ENCODE data around the gene RASIP1.
"Not testable (repeated sequence)": the region's sequence is repeated elsewhere in the genome, so short reads cannot be mapped to it uniquely, and the experiment has no call there.

Gene RASIP1

GRCh38 chr19:48687776-48688175 lies 52.6 kb downstream of the RASIP1 start:
- no peak overlapping the region for H3K4me3 ChIP-seq (ENCODE audit: low read length)
- TF ChIP-seq ZNF274 (IDR thresholded peaks at IDR 0.05; ENCODE audit: low read depth, low read length) = no peak

DNA sequence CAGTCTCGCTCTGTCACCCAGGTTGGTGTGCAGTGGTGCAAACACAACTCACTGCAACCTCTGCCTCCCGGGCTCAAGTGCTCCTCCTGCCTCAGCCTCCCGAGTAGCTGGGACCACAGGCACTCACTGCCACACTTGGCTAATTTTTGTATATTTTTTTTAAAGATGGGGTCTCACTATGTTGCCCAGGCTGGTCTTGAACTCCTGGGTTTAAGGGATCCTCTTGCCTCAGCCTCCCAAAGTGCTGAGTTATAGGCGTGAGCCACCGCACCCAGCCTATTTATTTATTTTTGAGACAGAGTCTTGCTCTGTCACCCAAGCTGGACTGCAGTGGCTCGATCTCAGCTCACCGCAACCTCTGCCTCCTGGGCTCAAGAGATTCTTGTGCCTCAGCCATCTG lies 53.8 kb downstream of the RASIP1 start:
- not testable (repeated sequence) for H3K4me3 ChIP-seq (ENCODE audit: low read length)

DNA sequence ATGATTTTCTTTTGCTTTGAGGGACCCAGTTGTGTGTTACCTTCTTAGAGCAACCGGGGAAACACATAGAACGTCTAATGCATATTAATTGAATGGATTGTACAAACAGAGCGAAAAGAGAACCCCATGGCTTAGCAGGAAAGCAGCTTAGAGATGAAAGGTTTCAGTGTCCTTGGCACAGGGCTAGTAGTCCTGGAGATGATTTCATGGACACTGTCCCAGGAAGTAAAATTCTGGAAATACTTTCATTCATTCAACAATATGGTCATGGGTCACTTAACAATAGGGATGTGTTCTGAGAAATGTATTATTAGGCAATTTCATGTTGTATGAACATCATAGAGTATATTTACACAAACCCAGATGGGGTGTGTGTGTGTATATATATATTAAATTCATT lies 54.3 kb downstream of the RASIP1 start:
- no peak for TF ChIP-seq ZNF274 (IDR thresholded peaks at IDR 0.05; ENCODE audit: low read depth, low read length)
- no peak overlapping the region for H3K4me3 ChIP-seq (ENCODE audit: low read length)

DNA sequence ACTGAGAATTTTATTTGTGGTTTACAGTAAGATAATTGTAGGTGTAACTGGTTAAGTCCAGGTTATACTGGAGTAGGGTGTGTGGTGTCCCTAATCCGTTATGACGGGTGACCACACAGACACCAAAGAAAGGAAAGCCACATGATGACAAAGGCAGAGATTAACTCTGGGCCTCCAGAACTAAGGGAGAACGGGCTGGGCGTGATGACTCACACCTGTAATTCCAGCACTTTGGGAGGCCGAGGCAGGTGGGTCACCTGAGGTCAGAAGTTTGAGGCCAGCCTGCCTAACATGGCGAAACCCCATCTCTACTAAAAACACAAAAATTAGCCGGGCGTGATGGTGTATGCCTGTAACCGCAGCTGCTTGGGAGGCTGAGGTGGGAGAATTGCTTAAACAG lies 54.8 kb downstream of the RASIP1 start:
- H3K4me3 ChIP-seq (ENCODE audit: low read length) = no peak overlapping the region
- no peak for TF ChIP-seq ZNF274 (IDR thresholded peaks at IDR 0.05; ENCODE audit: low read depth, low read length)

DNA sequence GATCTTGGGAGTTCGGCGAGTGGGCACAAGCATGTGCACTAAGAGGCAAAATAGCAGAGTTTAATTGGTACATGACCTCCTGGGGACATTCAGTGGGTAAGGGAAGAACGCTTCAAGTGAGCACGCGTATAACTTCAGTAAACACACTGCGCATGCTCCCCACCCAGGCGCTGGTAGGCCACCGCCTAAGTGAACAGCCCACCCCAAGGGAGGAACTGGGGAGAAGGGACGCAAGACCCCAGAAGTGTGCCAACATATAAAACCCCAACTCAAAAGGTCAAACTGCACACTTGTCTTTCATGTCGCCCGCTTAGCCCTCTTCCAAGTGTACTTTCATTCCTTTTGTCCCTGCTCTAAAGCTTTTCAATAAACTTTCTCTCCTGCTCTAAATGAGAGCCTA lies 57.1 kb downstream of the RASIP1 start:
- TF ChIP-seq ZNF274 (IDR thresholded peaks at IDR 0.05; ENCODE audit: low read depth, low read length) = no peak
- no peak overlapping the region for H3K4me3 ChIP-seq (ENCODE audit: low read length)

DNA sequence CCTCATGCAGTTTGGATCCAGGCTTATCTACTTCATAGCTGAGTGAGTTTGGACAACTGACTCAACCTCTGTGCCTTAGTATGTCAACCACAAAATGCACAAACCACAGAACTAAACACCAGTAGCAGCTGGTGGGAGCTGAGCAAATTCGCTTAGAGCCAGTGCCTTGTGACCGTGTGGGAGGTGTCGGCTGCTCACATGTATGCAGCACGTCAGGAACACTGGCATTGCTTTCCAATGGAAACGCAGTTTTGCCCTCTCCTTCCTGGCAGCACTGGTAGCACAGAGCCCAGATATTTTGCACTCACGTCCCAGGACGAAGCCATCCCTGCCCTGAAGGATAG lies 59.3 kb downstream of the RASIP1 start:
- no peak overlapping the region for H3K4me3 ChIP-seq (ENCODE audit: low read length)
- no peak for TF ChIP-seq ZNF274 (IDR thresholded peaks at IDR 0.05; ENCODE audit: low read depth, low read length)

GRCh38 chr19:48680436-48681126 lies 59.8 kb downstream of the RASIP1 start:
- TF ChIP-seq ZNF274 (IDR thresholded peaks at IDR 0.05; ENCODE audit: low read depth, low read length) = no peak

DNA sequence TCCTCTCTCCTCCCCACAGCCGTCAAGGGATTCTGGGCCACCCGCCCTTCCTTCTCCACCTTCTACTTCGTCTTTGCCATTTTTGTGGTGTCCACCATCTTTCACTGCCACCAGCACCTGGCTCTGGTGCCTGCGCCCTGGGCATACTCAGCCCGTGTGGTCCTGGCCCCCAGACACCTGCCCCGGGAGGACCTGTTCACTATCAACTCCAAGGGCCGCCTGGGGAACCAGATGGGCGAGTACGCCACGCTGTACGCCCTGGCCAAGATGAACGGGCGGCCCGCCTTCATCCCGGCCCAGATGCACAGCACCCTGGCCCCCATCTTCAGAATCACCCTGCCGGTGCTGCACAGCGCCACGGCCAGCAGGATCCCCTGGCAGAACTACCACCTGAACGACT lies 60.4 kb downstream of the RASIP1 start:
- not testable (repeated sequence) for H3K4me3 ChIP-seq (ENCODE audit: low read length)

More at GRCh38 chr19:48680436-48681126, 59.8 kb downstream of the RASIP1 start:
- no peak overlapping the region for H3K4me3 ChIP-seq (ENCODE audit: low read length)

DNA sequence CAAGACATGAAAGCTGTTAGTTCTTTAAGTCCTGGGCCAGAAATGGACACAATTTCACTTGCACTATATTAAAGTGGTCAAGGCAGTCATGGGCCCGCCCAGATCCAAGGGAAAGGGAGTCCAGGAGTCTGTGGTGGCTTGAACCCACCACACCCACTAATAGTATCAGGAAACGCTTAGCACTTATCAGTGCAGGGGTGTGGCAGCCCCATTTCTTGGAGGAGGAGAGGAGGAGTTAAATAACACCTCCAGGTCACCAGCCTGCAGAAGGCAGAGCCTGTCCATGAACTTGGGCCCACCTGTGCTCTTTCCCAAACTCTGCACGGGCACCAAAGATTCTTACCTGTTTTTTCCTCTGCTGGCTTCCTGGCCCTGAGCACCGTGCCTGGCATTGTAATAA lies 62.2 kb downstream of the RASIP1 start:
- TF ChIP-seq ZNF274 (IDR thresholded peaks at IDR 0.05; ENCODE audit: low read depth, low read length) = no peak
- no peak overlapping the region for H3K4me3 ChIP-seq (ENCODE audit: low read length)

DNA sequence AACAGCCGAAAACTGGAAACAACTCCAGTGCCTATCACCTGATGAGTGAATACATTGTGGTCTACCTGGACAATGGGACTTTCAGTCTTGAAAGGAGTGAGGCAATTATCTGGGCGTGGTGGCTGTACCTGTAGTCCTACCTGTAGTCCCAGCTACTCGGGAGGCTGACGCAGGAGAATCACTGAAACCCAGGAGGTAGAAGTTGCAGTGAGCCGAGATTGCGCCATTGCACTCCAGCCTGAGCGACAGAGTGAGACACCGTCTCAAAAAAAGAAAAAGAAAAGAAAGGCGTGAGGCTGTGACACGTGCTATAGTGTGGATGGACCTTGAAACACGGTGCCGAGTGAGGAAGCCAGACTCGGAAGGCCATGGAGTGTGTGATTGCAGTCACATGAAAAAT lies 63.5 kb downstream of the RASIP1 start:
- H3K4me3 ChIP-seq (ENCODE audit: low read length) = no peak overlapping the region
- no peak for TF ChIP-seq ZNF274 (IDR thresholded peaks at IDR 0.05; ENCODE audit: low read depth, low read length)

GRCh38 chr19:48676487-48676886 lies 63.9 kb downstream of the RASIP1 start:
- TF ChIP-seq ZNF274 (IDR thresholded peaks at IDR 0.05; ENCODE audit: low read depth, low read length) = no peak
- H3K4me3 ChIP-seq (ENCODE audit: low read length) = no peak overlapping the region

DNA sequence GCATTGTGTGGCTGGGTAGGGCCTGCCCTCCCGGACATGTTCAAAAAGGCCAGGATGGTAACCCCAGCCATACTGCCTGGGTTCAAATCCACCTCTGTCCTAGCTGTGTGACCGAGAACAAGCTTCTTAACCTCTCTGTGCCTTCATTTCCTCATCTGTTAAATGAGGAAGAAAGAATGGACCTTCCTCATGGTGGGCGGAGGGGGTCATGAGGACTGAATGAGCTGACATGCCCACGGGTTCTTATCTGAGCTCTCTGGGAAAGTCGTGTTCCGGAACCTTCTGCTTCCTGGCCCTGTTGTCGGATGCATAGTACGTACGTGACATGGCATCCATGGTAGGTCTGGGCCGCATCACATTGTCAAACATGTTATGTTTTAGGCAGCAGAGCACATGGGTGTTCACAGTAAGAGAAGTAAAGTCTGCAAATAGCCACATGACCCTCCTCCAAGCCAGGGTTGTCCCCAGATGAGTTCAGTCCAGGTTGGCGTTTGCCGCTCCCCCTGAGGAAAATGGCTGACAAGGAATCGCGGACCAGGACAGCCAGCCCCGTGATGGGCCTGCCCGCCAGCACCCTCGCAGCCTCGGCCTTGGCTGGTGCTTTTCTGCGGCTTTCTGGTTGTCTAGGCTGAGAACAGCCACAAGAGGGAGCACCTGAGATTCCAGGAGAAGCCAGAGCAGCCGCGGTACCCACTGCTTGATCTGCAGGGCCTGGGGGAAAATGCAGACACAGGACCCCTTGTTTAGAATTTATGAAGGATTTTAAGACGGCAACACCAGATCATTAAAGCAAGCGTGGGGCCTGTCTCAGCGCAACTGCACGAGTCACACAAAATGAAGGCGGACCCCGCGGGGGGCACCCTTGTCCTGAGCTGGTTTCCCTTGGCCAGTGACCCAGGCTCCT lies 65.2 kb downstream of the RASIP1 start:
- no peak for TF ChIP-seq ZNF274 (IDR thresholded peaks at IDR 0.05; ENCODE audit: low read depth, low read length)
- H3K4me3 ChIP-seq (ENCODE audit: low read length) = no peak overlapping the region

DNA sequence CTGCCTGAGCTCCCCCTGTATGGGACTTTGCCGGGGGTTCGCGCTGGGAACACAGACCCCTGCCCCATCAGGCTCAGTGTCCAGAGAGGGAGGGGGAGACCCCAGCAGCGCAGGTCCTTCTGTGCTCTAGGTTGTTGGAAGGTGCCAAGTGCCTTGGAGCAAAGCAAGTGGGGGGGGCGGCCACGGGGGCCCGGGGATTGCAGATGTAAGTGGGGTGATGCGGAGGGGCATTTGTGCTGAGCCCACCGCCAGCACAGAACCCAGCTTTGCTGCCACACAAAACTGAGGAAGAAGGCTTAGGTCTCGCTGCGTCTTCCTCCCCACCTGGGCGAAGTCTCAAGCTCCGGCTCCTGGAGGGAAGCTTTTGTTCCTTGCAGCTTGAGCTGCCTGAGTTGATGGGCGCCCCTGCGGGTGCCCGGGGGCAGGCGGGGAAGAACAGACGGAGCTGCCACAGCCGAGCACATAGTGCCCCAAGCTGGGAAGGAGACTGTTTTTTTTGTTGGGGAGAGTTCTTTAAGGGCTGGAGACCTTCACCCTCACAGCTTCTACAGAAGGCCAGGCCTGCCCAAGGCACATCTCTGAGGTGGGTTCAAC lies 66.1 kb downstream of the RASIP1 start:
- no peak for TF ChIP-seq ZNF274 (IDR thresholded peaks at IDR 0.05; ENCODE audit: low read depth, low read length)
- no peak overlapping the region for H3K4me3 ChIP-seq (ENCODE audit: low read length)

DNA sequence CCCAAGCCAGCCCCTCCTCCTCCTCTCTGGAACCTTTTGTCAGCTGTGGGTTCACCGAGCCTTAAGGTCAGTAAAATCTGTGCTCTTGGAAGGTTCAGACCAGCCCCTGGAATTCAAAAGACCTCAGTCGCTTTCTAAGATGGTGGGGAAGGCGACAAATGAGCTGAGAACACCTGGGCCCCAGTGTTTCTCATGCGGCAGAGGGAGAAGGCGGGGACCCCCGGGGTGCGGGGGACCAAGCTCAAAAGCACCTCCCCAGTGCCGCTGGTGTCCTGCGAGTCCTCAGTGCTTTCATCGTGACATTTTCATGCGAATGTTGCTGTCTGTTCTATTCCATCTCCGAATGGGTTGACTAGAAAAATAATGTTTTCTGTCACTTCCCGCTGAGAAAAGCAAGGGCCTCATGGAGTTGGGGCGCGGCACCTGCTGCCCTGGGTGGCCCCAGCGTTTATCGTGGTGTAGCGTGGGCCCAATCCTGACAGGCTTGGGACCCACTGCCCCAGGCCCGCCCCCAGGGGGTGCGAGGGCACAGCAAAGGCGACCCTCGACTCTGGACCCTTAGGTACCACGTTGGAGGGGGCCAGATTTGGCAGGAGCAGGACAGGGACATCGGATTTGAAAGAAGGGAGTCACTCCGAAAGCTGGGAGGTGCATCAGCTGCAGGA lies 66.8 kb downstream of the RASIP1 start:
- no peak overlapping the region for H3K4me3 ChIP-seq (ENCODE audit: low read length)
- no peak for TF ChIP-seq ZNF274 (IDR thresholded peaks at IDR 0.05; ENCODE audit: low read depth, low read length)

DNA sequence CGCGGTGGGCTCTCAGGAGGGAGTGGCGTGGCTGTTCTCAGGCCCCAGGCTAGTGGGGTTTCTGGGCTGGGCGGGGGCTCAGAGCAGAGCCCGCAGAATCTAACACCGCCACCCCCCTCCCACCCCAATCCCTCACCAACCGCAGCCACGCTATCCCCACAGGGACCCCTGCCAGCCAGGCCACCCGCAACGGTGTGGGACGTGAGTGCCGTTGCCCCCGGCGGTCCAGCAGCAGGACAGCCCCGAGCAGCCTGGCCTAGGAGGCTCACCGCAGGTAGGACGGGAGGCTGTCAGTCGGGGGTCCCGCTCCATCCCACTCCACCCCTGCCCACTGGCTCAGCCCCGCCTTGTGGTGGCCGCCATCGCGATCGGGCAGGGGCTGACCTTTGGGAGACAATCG lies 67.4 kb downstream of the RASIP1 start, which contains the start of gene NTN5:
Gene NTN5 (minus strand): TSS at position 24 of the 400 bp plus-strand sequence. CDS start 2,031 bp downstream, outside the sequence.
- no peak for TF ChIP-seq ZNF274 (IDR thresholded peaks at IDR 0.05; ENCODE audit: low read depth, low read length)
- no peak within 1 kb of the TSS for H3K4me3 ChIP-seq (ENCODE audit: low read length)

Data from GM08714 (cell line).